DMS53 (cell line): Measurements from ENCODE around the gene PLPPR3.
A peak's percentile ranks its signal among the peaks of the same experiment; 100 is the strongest.

ENCODE experiments used
- DNase-seq: peaks from one replicate; lab custom pipeline; 2025; lab: John Stamatoyannopoulos, UW

Gene PLPPR3

GRCh38 chr19:810077-810855 lies 11.5 kb downstream of the PLPPR3 start:
- no peak for DNase-seq

- DNase-seq = no peak
Measured at GRCh38 chr19:808423-808775, 13.4 kb downstream of the PLPPR3 start.

GRCh38 chr19:807627-808422 lies 13.9 kb downstream of the PLPPR3 start:
- DNase-seq = no peak

- no peak for DNase-seq
Measured at GRCh38 chr19:806815-807421, 14.8 kb downstream of the PLPPR3 start.

- DNase-seq = no peak
Measured at GRCh38 chr19:805600-806550, 15.9 kb downstream of the PLPPR3 start.

- DNase-seq = no peak
Measured at GRCh38 chr19:805166-805551, 16.6 kb downstream of the PLPPR3 start.

- DNase-seq = no peak
Measured at GRCh38 chr19:804419-805165, 17.2 kb downstream of the PLPPR3 start.

- no peak for DNase-seq
Measured at GRCh38 chr19:803686-804418, 17.9 kb downstream of the PLPPR3 start.

DNA sequence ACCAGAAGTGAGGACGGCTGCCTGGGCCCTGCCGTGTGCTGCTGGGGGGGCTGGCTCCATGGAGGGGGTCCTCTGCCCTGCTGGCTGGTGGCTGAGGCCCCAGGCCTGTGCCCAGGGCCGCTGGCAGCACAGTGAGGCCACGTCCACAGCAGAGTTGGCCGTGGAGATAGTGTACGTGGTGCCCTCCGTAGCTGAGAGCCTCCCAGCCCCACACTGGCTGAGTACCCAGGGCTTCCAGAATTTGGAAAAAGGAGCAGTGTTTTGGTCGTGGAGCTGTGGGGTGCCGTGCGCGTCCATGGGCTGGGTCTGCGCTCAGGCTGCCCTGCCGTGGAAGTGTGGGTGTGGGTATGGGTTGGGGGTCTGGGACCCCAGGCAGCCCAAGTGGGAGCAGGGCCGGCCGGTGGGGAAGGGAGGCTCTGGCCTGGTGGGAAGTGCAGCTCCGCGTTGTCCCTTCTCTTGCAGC lies 18.6 kb downstream of the PLPPR3 start:
- DNase-seq = no peak

GRCh38 chr19:802498-803098 lies 19.2 kb downstream of the PLPPR3 start:
- no peak for DNase-seq

- DNase-seq = no peak
Measured at GRCh38 chr19:801861-802497, 19.8 kb downstream of the PLPPR3 start.

DNA sequence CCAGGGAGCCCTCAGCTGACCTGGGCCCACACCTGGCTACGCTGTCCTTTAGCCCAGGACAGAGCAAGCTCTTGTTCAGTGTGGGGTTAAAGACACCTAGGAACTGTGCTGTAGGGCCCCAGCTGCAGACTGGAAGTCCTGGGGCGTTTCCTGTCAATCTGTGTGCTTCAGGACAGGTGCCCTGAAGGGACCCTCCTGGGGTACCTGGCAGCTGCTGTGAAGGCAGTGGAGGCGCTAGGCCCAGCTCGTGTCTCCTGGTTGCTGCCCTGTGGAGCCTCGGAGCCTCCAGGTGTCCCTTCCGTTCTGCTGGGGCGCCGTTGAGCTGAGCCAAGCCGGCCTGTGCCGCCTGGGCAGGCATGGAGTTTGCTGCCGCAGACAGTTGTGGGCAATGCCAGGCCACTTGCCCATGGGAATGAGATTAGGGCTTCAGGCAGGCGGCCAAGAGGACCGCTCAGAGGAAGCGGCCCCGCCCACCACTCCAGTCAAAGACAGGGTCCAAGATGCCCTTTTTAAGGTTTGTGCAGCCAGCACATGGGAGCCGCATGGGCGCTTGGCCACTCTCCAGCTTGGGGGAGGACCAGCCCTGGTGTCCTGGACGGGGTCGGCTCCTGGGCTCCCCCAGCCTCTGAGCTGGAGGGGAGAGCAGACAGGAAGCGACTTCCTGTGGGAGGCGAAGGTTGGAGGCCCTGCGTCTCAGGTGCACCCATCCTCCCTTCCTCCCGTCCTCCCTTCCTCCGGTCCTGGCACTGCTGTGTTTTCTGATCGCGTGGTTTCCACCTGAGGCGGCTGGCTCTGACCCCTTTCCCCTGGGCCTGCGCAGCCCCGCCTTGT lies 20.5 kb downstream of the PLPPR3 start:
- DNase-seq = no peak

- DNase-seq = peak; percentile 28
Measured at GRCh38 chr19:800360-801029, 21.3 kb downstream of the PLPPR3 start.

DNA sequence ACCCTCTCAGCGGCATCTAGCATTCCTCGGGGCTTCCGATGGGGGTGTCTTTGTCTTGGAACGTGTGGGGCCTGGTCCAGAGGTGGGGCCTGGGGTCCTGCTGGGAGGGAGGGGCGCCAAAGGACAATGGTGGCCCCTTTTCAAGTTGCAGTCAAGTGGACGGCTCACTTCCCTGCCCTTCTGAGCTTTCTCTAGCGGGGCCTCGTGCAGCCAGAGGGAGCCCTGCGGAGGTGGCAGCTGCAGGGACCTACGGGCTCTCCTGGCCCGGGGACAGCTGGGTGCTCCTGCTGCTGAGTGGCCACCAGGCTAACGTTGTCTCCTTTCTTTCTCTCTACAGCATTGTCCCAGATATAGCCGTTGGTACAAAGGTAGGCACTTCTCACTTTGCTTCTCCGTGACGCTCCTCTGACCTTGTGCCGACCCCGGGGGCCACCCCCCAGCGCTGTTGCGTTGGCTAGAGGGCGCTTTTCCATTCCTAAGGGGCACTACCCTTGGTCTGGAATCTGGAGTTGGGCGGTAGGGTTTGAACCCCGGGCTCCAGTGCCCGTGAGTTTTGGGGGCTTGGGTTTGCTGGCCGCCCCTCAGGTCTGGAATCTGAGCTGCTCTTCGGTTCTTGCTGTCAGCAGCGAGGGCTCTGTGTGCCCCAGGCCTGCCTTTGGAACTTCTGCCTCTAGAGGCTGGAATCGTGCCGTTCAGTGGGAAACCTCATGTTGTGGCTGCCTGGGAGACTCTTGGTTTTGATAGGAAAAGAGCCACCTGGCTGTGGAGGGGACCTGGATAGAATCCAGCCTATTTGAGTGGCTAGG lies 22.5 kb downstream of the PLPPR3 start:
- DNase-seq = peak; percentile 34

- peak; percentile 43 for DNase-seq
Measured at GRCh38 chr19:798415-799075, 23.2 kb downstream of the PLPPR3 start.
